ENCODE data around the gene SUGCT. TPM values are rescaled to one million over a fixed set of nuclear protein-coding genes. Genes with fewer than 3 reads are reported as not detected.

Gene SUGCT
- total and polyA plus RNA-seq, 2 of the 13 experiments (the other 11 are each of a cell fraction or from before 2014, with no cell fraction given) = 10.1 to 22.2 TPM

GRCh38 chr7:40859965-40860543 is 725.2 kb downstream of the SUGCT start:
- CTCF ChIA-PET (ENCODE audit: low intra/inter-chr PET ratio, low total read pairs) = no interaction called here
- intact Hi-C loops (cut with micrococcal nuclease; ENCODE audit: unreplicated experiment) (no loop called here), in situ Hi-C loops (cut with HindIII; ENCODE audit: extremely low pct_ligation_motif_present, low pct_unique_long_range_greater_than_20kb) (no loop called here)
- Histone ChIP-seq H3K9me3 (ENCODE audit: low read length) (no peaks in the 10 kb centered on the region), H2AFZ (ENCODE audit: low read length) (no peak overlapping the region), H3K4me3 (replicated peaks in 1 of 3; ENCODE audit: insufficient read depth in 1 of 3, low read depth in 2 of 3, low read length in 3 of 3) (no peak overlapping the region), H3K27me3 (ENCODE audit: control insufficient read depth in 1 of 2, insufficient read depth in 2 of 2, low read length in 2 of 2) (no peaks in the 10 kb centered on the region), H3K79me2 (ENCODE audit: insufficient read depth, low read length) (no peaks in the 10 kb centered on the region), H3K27ac (ENCODE audit: extremely low read length, insufficient read depth, low read length) (no peak overlapping the region), H3K4me2 (ENCODE audit: low read depth, low read length) (no peak overlapping the region), H4K20me1 (ENCODE audit: insufficient read depth, low read length) (no peaks in the 10 kb centered on the region), H3K9ac (ENCODE audit: insufficient read depth, low read depth, low read length) (no peak overlapping the region), H3K4me1 (ENCODE audit: insufficient read depth, low read length) (0 out of 2 replicates have a peak, but pooled peaks cover 11% of the 10 kb centered on the region), H3K36me3 (replicated peaks in 1 of 2; ENCODE audit: control insufficient read depth in 1 of 2, insufficient read depth in 2 of 2, low read length in 2 of 2) (no peaks in the 10 kb centered on the region)
- ATAC-seq (no peak), FAIRE-seq (no peak), DNase-seq (ENCODE audit: low spot score) (no peak)
- BruUV-seq (replicated peaks) = no TSS peak
- WGBS (ENCODE audit: low lambda C conversion rate) = 83% methylated on average over 7 of the region's 15 CpGs
- POLR2A ChIA-PET = no interaction called here
- no peak for TF ChIP-seq ZNF558 (CRISPR knock-in tag; IDR thresholded peaks at IDR 0.05; ENCODE audit: borderline replicate concordance)
- no peak for TF ChIP-seq CREBL2 (CRISPR knock-in tag; IDR thresholded peaks at IDR 0.05; ENCODE audit: borderline replicate concordance)
- TF ChIP-seq ZNF816 (CRISPR knock-in tag; IDR thresholded peaks at IDR 0.05; ENCODE audit: borderline replicate concordance) = no peak
- no peak for TF ChIP-seq ZNF740 (CRISPR knock-in tag; IDR thresholded peaks at IDR 0.05)
- TF ChIP-seq POGK (CRISPR knock-in tag; conservative IDR thresholded peaks at IDR 0.05) = no peak
- no peak for TF ChIP-seq RBAK (CRISPR knock-in tag; IDR thresholded peaks at IDR 0.05)
- no peak for TF ChIP-seq ZGPAT (CRISPR knock-in tag; IDR thresholded peaks at IDR 0.05)
- TF ChIP-seq GLI4 (CRISPR knock-in tag; IDR thresholded peaks at IDR 0.05; ENCODE audit: borderline replicate concordance) = no peak
- no peak for TF ChIP-seq ZBTB14 (CRISPR knock-in tag; IDR thresholded peaks at IDR 0.05)
- no peak for TF ChIP-seq RNF2 (conservative IDR thresholded peaks at IDR 0.05; ENCODE audit: low read depth)
- TF ChIP-seq RXRB (CRISPR knock-in tag; IDR thresholded peaks at IDR 0.05; ENCODE audit: borderline replicate concordance) = no peak
- TF ChIP-seq ZNF446 (CRISPR knock-in tag; IDR thresholded peaks at IDR 0.05) = no peak
- TF ChIP-seq TFDP2 (CRISPR knock-in tag; IDR thresholded peaks at IDR 0.05) = no peak
- TF ChIP-seq SKI (IDR thresholded peaks at IDR 0.05; ENCODE audit: partially characterized antibody) = no peak
- no peak for TF ChIP-seq MIER3 (CRISPR knock-in tag; IDR thresholded peaks at IDR 0.05; ENCODE audit: borderline replicate concordance)
- TF ChIP-seq SNAI1 (CRISPR knock-in tag; IDR thresholded peaks at IDR 0.05; ENCODE audit: borderline replicate concordance) = no peak
